Left ventricle myocardium superior (tissue), 1 donor: ENCODE measurements around the gene CAND1. TPM values are rescaled to one million over a fixed set of nuclear protein-coding genes. Genes with fewer than 3 reads are reported as not detected.

ENCODE experiments used
- ATAC-seq: fragments of 200-7000 bp; cut with Tn5 transposase; one replicate; pipeline ENCODE4 v1.9.1; 2020; ENCODE audit warnings: mild to moderate bottlenecking, moderate library complexity
- DNase-seq: peaks from one replicate; pipeline ENCODE4 v3.0.0-alpha.2; 2020
- intact Hi-C: fragments of 100-400 bp; cut with micrococcal nuclease; formaldehyde crosslinking; loops from one replicate; pipeline ENCODE4 v1.11.0; 2022
- long read RNA-seq: library from polyadenylated mRNA; unstranded; transcript quantifications from one replicate; pipeline ENCODE4 v2.0.0, GENCODE V29; 2021
- total RNA-seq: library from RNA; stranded (reverse); fragmentation: NEBNext Ultra II Directional; extraction: Animal tissue kit (Norgen Biotek cat#: 25700); gene quantifications from one replicate; pipeline ENCODE4 v1.2.1, GENCODE V29; 2021
- donor health status: DM: no; HTN: yes; CAD: no; lungs with severe emphysema.

CAND1 gene
- total RNA-seq, result 38.3 TPM
- long read RNA-seq, full-length matches to known transcripts, result 14 of 20 reads
- long read RNA-seq, partial matches to known transcripts, result 3 of 20 reads
- long read RNA-seq, other reads (novel, unspliced or antisense), result 3 of 20 reads

- peak; percentile 93 for ATAC-seq
- DNase-seq, result peak; percentile 97
- intact Hi-C loops, result no loop called here
Measured at GRCh38 chr12:67268896-67269632, at the start of gene CAND1. TSS of gene CAND1 (plus strand) at chr12:67269358. CDS start at chr12:67269718, 360 bp downstream.

DNA sequence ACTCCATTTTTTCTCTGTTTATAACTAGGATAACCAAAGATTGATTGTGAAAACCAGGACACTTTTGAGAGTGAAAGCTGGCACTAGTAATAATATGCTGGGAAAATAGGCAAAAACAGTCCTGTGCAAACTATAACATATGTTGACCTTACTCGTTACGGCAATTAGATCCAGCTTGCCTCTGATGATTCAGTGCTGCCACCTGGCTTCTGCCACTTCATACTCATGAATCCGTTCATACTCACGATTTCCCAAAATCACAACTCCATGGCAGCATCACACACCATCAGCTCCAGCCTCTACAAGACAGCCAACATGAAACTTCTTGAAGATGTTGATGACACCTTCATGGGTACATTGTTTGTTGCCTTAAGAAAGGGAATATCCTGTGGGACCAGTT lies 49.1 kb upstream of the CAND1 start:
- ATAC-seq (no peak), DNase-seq (peak; percentile 26)
- intact Hi-C loops, result no loop called here

DNA sequence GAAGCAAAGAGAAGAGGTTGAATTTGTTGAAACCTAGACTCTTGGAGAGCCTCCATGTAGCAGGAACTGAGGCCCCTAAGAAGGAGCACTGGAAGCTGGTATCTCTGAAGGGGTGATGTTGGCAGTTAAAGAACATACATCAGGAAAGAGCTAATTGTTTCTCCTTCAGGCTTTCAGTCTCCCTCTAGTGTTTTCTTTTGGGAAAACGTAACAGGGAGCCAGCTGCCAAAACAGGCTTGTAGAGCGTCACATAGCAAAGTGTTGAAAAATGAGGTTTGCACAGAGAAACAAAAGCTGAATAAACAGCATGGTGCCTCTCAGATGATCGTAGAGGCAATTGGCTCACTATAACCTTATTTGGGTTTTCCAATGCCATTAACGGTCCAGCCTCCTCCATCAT lies 46.9 kb upstream of the CAND1 start:
- intact Hi-C loops, result no loop called here
- ATAC-seq (no peak), DNase-seq (no peak)

- no peak for DNase-seq
- no peak for ATAC-seq
- intact Hi-C loops, result no loop called here
Measured at GRCh38 chr12:67223225-67223624, 45.9 kb upstream of the CAND1 start.

GRCh38 chr12:67237231-67237630 lies 31.9 kb upstream of the CAND1 start:
- intact Hi-C loops, result no loop called here
- DNase-seq, result no peak
- ATAC-seq, result no peak

GRCh38 chr12:67239061-67239460 lies 30.1 kb upstream of the CAND1 start:
- no peak for ATAC-seq
- intact Hi-C loops, result no loop called here
- no peak for DNase-seq

DNA sequence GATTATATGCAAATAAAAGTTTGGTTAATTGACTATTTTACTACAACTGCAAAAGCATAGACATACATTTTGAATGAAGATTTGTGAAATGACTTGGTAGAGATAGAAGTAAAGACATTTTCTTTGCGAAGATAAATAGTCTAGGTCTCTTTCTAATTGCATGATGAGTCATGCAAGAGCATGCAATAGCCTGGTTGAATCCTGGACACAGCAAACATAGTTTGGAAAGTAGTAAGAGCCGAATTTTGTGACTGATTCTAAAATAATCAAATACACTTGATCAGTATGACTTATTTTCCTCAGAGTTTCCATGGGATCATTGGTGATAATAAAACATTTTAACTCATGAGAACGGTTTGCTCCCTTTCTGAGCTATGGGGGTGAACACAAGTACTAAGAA lies 27.7 kb upstream of the CAND1 start:
- ATAC-seq (no peak), DNase-seq (no peak)
- intact Hi-C loops, result no loop called here

- intact Hi-C loops, result no loop called here
- ATAC-seq (no peak), DNase-seq (no peak)
Measured at GRCh38 chr12:67243260-67243659, 25.9 kb upstream of the CAND1 start.

GRCh38 chr12:67245571-67245970 lies 23.6 kb upstream of the CAND1 start:
- no peak for ATAC-seq
- intact Hi-C loops, result no loop called here
- no peak for DNase-seq

DNA sequence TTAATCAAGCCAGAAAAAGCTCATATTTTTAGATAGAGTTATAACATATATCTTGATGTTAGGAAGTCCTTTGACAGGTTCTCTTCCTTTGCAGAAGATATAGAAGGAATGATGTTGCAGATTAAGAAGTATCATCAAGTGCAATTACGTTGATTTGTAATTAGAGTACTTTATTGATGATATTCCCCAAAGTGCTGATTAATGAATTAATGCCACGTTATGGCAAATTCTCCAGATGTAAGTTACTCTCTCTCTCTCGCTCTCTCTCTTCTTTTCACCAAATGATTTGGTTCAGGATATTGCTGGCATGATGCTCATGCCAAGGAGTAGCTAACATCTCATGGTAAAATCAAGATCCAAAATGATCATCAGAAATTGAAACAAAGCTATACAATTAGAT lies 18.1 kb upstream of the CAND1 start:
- intact Hi-C loops, result no loop called here
- no peak for ATAC-seq

DNA sequence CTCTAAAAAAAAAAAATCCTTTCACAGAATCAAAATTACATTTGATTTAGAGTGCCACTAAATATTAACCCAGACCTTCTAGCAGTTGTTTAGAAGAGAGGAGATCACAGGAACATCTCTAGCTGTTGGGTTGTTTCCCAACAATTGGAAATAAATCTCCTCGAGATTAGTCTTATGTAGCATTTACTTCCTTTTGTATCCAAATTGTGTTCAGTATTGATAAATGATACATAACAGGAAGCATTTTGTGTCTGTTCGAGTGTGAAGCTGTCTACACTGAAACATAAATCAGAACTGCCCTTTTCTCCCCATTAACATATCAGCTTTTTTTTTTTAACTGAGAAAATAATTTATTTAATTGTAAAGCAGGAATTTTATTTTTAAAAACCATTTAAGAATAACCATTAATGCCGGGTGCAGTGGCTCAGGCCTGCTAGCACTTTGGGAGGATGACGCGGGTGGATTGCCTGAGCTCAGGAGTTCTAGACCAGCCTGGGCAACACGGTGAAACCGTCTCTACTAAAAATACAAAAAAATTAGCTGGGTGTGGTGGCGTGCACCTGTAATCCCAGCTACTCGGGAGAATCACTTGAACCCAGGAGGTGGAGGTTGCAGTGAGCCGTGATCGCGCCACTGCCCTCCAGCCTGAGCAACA lies 14.7 kb upstream of the CAND1 start:
- intact Hi-C loops, result no loop called here
- DNase-seq, result no peak
- no peak for ATAC-seq

More for the DNA sequence above, 18.1 kb upstream of the CAND1 start:
- no peak for DNase-seq

DNA sequence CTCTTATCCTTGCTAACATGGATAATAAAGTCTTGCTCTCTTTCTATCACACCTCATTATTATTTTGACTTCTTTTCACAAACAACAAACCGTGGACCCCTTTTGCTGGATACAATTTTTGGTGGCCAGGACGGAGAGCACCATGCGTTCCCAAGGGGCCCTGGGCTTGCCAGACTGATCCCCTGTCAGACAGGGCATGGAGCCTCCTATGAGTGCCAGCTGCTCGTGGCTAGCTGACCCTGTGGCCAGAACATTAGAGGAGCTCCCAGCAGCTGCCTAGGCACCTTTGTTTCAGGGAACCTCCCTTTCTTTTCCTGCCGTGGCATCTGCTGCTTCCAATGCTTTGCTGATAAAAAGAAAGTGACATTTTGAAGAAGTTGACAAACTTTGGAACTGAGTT lies 12.5 kb upstream of the CAND1 start:
- intact Hi-C loops, result no loop called here
- DNase-seq, result no peak
- no peak for ATAC-seq

- DNase-seq, result no peak
- no peak for ATAC-seq
- intact Hi-C loops, result no loop called here
Measured at GRCh38 chr12:67263471-67263870, 5.7 kb upstream of the CAND1 start.

DNA sequence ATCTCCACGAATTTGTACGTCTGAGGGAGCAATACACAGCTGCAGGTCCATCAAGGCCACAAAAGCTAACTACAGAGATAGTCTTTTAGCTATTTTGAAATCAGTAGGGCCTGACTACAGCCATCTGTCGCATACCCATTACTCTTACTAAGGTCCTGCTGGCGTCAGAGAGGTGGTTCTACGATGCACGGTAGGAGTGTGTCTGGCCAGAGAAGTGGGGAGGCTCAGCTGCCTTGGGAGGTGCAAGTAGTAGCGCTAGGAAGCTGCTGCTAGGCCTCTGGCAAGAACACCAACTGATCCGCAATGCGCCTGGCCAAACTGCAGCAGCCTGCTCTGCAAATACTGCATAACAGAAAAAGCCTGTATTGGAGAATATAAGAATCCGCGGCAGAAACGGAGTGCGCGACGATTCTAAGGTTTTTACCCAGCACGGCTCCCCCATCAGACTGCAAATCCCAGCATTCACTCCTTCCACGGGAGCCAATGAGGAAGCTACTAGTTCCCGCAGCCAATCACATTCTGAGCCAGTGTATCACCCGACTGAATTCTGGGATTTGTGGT lies 743 bp upstream of the CAND1 start:
- intact Hi-C loops, result no loop called here
- peak; percentile 78 for DNase-seq
- peak; percentile 90 for ATAC-seq

GRCh38 chr12:67269633-67270573 lies 745 bp downstream of the CAND1 start:
- DNase-seq (peak; percentile 69), ATAC-seq (peak; percentile 29)
- intact Hi-C loops, result no loop called here

DNA sequence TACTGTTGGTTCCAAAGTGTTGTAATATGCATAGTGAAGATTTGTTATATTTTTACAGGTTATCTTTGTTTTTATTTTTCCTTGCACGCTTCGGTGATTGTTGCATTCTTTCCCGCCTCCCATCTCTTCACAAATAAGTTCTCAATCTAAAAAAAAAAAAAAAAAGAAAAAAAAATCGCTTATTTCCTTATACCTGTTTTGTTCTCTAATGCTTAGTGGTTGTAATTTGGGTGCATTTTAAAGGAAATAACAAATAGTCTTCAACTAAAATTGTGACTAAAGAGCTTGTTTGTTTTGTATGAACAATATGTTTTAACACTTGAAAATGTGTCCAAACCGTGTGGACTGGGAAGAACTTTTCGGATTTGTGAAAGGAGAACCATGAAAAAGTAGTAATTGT lies 1.5 kb downstream of the CAND1 start:
- DNase-seq, result no peak
- intact Hi-C loops, result no loop called here
- no peak for ATAC-seq

- ATAC-seq (no peak), DNase-seq (no peak)
- intact Hi-C loops, result no loop called here
Measured at GRCh38 chr12:67271976-67272375, 2.8 kb downstream of the CAND1 start.

GRCh38 chr12:67274186-67274585 lies 5.0 kb downstream of the CAND1 start:
- ATAC-seq (no peak), DNase-seq (no peak)
- intact Hi-C loops, result no loop called here

- ATAC-seq (no peak), DNase-seq (no peak)
- intact Hi-C loops, result no loop called here
Measured at GRCh38 chr12:67275380-67275913, 6.3 kb downstream of the CAND1 start.
